SU-DHL-6 (cell line): ENCODE measurements around the gene WWTR1.

Source experiments
- H2AFZ ChIP-seq: fragments of 200-600 bp; sonication (generic); 2 replicates; pipeline ENCODE4 v1.6.1; 2014; ENCODE audit warnings: low read depth, mild to moderate bottlenecking, moderate library complexity, mixed read lengths, antibody characterized with exemption, low read length; ENCODE audit not compliant: severe bottlenecking
- H3F3A ChIP-seq: fragments of 200-600 bp; shearing (Covaris generic); 2 replicates; pipeline ENCODE4 v1.6.0; 2016; ENCODE audit warnings: antibody characterized with exemption, mild to moderate bottlenecking; ENCODE audit not compliant: insufficient read depth
- H3K27ac ChIP-seq: fragments of 200-600 bp; sonication (generic); 2 replicates; pipeline ENCODE4 v1.5.1; 2016; ENCODE audit warnings: low read depth, mild to moderate bottlenecking, low read length, moderate library complexity, mixed read lengths
- H3K27me3 ChIP-seq: fragments of 200-600 bp; sonication (generic), shearing (Covaris generic); 2 replicates; pipeline ENCODE4 v1.6.0; 2014; ENCODE audit warnings: mild to moderate bottlenecking, low read length
- H3K36me3 ChIP-seq: fragments of 200-600 bp; sonication (generic); 2 replicates; pipeline ENCODE4 v1.6.1; 2014; ENCODE audit warnings: mild to moderate bottlenecking, low read length, mixed read lengths
- H3K4me2 ChIP-seq: fragments of 300-600, 200-600 bp; shearing (Covaris generic), sonication (generic); 2 replicates; pipeline ENCODE4 v1.6.0; 2014; ENCODE audit warnings: low read length, low read depth, mild to moderate bottlenecking; ENCODE audit not compliant: poor library complexity, severe bottlenecking
- H3K4me3 ChIP-seq: fragments of 200-600 bp; sonication (generic); 2 replicates; pipeline ENCODE4 v1.5.1; 2014; ENCODE audit warnings: antibody characterized with exemption, low read length, mild to moderate bottlenecking, mixed read lengths; ENCODE audit not compliant: insufficient read depth, poor library complexity, severe bottlenecking
- H3K79me2 ChIP-seq: fragments of 200-600 bp; sonication (generic); 2 replicates; pipeline ENCODE4 v1.6.1; 2014; ENCODE audit warnings: mild to moderate bottlenecking, low read length, moderate library complexity; ENCODE audit not compliant: insufficient read depth
- H3K9ac ChIP-seq: fragments of 200-600 bp; sonication (generic); 2 replicates; pipeline ENCODE4 v1.7.0; 2014; ENCODE audit warnings: mild to moderate bottlenecking, low read length
- H3K9me2 ChIP-seq: fragments of 200-600 bp; sonication (generic); replicated peaks from 2 replicates; pipeline ENCODE4 v1.6.1; 2014; ENCODE audit warnings: low read length; ENCODE audit not compliant: insufficient read depth
- H3K9me3 ChIP-seq: fragments of 200-600 bp; sonication (generic); 2 replicates; pipeline ENCODE4 v1.6.1; 2014; ENCODE audit warnings: low read length, mixed read lengths; ENCODE audit not compliant: insufficient read depth
- H4K20me1 ChIP-seq: fragments of 200-600 bp; sonication (generic); 2 replicates; pipeline ENCODE4 v1.6.1; 2014; ENCODE audit warnings: low read depth, mild to moderate bottlenecking, antibody characterized with exemption, low read length, moderate library complexity, mixed read lengths
- CTCF ChIP-seq: fragments of 200-600 bp; sonication (generic); IDR thresholded peaks from one replicate; pipeline ENCODE4 v1.5.1; 2017; ENCODE audit warnings: antibody characterized with exemption, mild to moderate bottlenecking, low read length, moderate library complexity; ENCODE audit not compliant: insufficient read depth, poor library complexity, severe bottlenecking
- EZH2phosphoT487 ChIP-seq: fragments of 200-600 bp; sonication (generic), shearing (Covaris generic); conservative IDR thresholded peaks from 2 replicates; pipeline ENCODE4 v1.6.1; 2018; ENCODE audit warnings: mild to moderate bottlenecking, antibody characterized with exemption, low read length, moderate library complexity, mixed read lengths

Gene WWTR1

GRCh38 chr3:149605902-149606301, 51.9 kb downstream of the WWTR1 start:
- H3K9me2 ChIP-seq: no peaks in the 10 kb centered on the region
- no peaks in the 10 kb centered on the region for H3K9me3 ChIP-seq
- no peak overlapping the region for H3K9ac ChIP-seq
- no peaks in the 10 kb centered on the region for H4K20me1 ChIP-seq
- no peaks in the 10 kb centered on the region for H3F3A ChIP-seq
- H3K27ac ChIP-seq: no peak overlapping the region
- no peak overlapping the region for H2AFZ ChIP-seq
- no peak overlapping the region for H3K4me3 ChIP-seq
- no peaks in the 10 kb centered on the region for H3K36me3 ChIP-seq
- no peak for TF ChIP-seq EZH2phosphoT487
- no peak for TF ChIP-seq CTCF
- H3K4me2 ChIP-seq: no peak overlapping the region
- H3K27me3 ChIP-seq: no peaks in the 10 kb centered on the region; the same call in 1 of the 2 replicates
- no peaks in the 10 kb centered on the region for H3K79me2 ChIP-seq

GRCh38 chr3:149604125-149604875, 53.5 kb downstream of the WWTR1 start:
- TF ChIP-seq EZH2phosphoT487 (no peak), CTCF (no peak)
- no peak overlapping the region for H3K9ac ChIP-seq
- H3K27ac ChIP-seq: no peak overlapping the region
- H3K27me3 ChIP-seq: no peaks in the 10 kb centered on the region
- H3K9me3 ChIP-seq: no peaks in the 10 kb centered on the region
- no peaks in the 10 kb centered on the region for H3K9me2 ChIP-seq
- H3K36me3 ChIP-seq: no peaks in the 10 kb centered on the region
- H3K4me2 ChIP-seq: no peak overlapping the region
- H3F3A ChIP-seq: no peaks in the 10 kb centered on the region
- H3K79me2 ChIP-seq: no peaks in the 10 kb centered on the region
- no peak overlapping the region for H2AFZ ChIP-seq
- no peak overlapping the region for H3K4me3 ChIP-seq
- H4K20me1 ChIP-seq: no peaks in the 10 kb centered on the region

- H3K9me2 ChIP-seq: no peaks in the 10 kb centered on the region
- no peaks in the 10 kb centered on the region for H3K36me3 ChIP-seq
- no peak overlapping the region for H3K27ac ChIP-seq
- H2AFZ ChIP-seq: no peak overlapping the region
- no peak overlapping the region for H3K4me3 ChIP-seq
- TF ChIP-seq EZH2phosphoT487: no peak
- no peak for TF ChIP-seq CTCF
- H3K79me2 ChIP-seq: no peaks in the 10 kb centered on the region
- H3K27me3 ChIP-seq: no peaks in the 10 kb centered on the region
- H4K20me1 ChIP-seq: no peaks in the 10 kb centered on the region
- H3K9ac ChIP-seq: no peak overlapping the region
- H3K4me2 ChIP-seq: no peak overlapping the region
- H3F3A ChIP-seq: no peaks in the 10 kb centered on the region
- H3K9me3 ChIP-seq: no peaks in the 10 kb centered on the region
These were observed 54.4 kb downstream of the WWTR1 start for GRCh38 chr3:149603126-149604074.
